Activated CD8-positive, alpha-beta memory T cell treated with anti-CD3 and anti-CD28 coated beads for 36 hours (primary cell): ENCODE measurements around the gene SERPINA10. TPM values are rescaled to one million over a fixed set of nuclear protein-coding genes. Genes with fewer than 3 reads are reported as not detected.

Source experiments
- CTCF ChIA-PET: fragments of 350-600 bp; sonication (Branson Sonifier 250); formaldehyde crosslinking; loops from one replicate; lab custom pipeline; 2021; ENCODE audit warnings: antibody characterized with exemption; lab: Charles Lee
- POLR2A ChIA-PET: fragments of 350-600 bp; sonication (Branson Sonifier 250); formaldehyde crosslinking; loops from one replicate; lab custom pipeline; 2021; ENCODE audit warnings: antibody characterized with exemption; lab: Charles Lee
- total RNA-seq, 2 experiments: library from RNA; stranded (reverse); gene quantifications; one replicate each; pipeline ENCODE4 v1.2.3, GENCODE V29; 2021

SERPINA10 gene
- total RNA-seq = not detected

GRCh38 chr14:94292872-94293577, at the start of gene SERPINA10:
Gene SERPINA10, minus strand, starts transcription at chr14:94293268. Its CDS starts 2,675 bp downstream, at chr14:94290593.
- POLR2A ChIA-PET = interaction anchor here (0.6 kb wide), 1 partner anchor 31 kb away, joined by 3 read pairs; no protein-coding TSS in a partner anchor
- CTCF ChIA-PET = no interaction called here

GRCh38 chr14:94342334-94342934, 49.4 kb upstream of the SERPINA10 start:
- ChIA-PET POLR2A (no interaction called here), CTCF (interaction anchor here (1.1 kb wide), 1 partner anchor 66 kb away, joined by 3 read pairs; no protein-coding TSS in a partner anchor)

- POLR2A ChIA-PET = no interaction called here
- CTCF ChIA-PET = no interaction called here
Observed at GRCh38 chr14:94341656-94342333, 48.7 kb upstream of the SERPINA10 start.

- POLR2A ChIA-PET = no interaction called here
- CTCF ChIA-PET = no interaction called here
Observed at GRCh38 chr14:94340533-94340932, 47.5 kb upstream of the SERPINA10 start.

GRCh38 chr14:94338023-94338422, 45.0 kb upstream of the SERPINA10 start:
- ChIA-PET POLR2A (no interaction called here), CTCF (no interaction called here)

GRCh38 chr14:94337274-94337673, 44.2 kb upstream of the SERPINA10 start:
- ChIA-PET CTCF (no interaction called here), POLR2A (no interaction called here)

GRCh38 chr14:94334872-94335271, 41.8 kb upstream of the SERPINA10 start:
- POLR2A ChIA-PET = no interaction called here
- CTCF ChIA-PET = no interaction called here

- POLR2A ChIA-PET = no interaction called here
- CTCF ChIA-PET = no interaction called here
Observed at GRCh38 chr14:94332587-94332986, 39.5 kb upstream of the SERPINA10 start.

- CTCF ChIA-PET = no interaction called here
- POLR2A ChIA-PET = no interaction called here
Observed at GRCh38 chr14:94332063-94332583, 39.1 kb upstream of the SERPINA10 start.

GRCh38 chr14:94331462-94331861, 38.4 kb upstream of the SERPINA10 start:
- ChIA-PET POLR2A (no interaction called here), CTCF (no interaction called here)

GRCh38 chr14:94330857-94331256, 37.8 kb upstream of the SERPINA10 start:
- CTCF ChIA-PET = no interaction called here
- POLR2A ChIA-PET = no interaction called here

- CTCF ChIA-PET = no interaction called here
- POLR2A ChIA-PET = no interaction called here
Observed at GRCh38 chr14:94330432-94330831, 37.4 kb upstream of the SERPINA10 start.

- POLR2A ChIA-PET = no interaction called here
- CTCF ChIA-PET = no interaction called here
Observed at GRCh38 chr14:94329857-94330256, 36.8 kb upstream of the SERPINA10 start.

- CTCF ChIA-PET = no interaction called here
- POLR2A ChIA-PET = no interaction called here
Observed at GRCh38 chr14:94328196-94328595, 35.1 kb upstream of the SERPINA10 start.

- CTCF ChIA-PET = interaction anchor here (1.2 kb wide), 1 partner anchor 191 kb away, joined by 3 read pairs; no protein-coding TSS in a partner anchor
- POLR2A ChIA-PET = no interaction called here
Observed at GRCh38 chr14:94322648-94323570, 29.8 kb upstream of the SERPINA10 start, which contains the start of gene SERPINA6. Gene SERPINA6, minus strand, starts transcription at chr14:94323336. Its CDS starts 8,688 bp downstream, at chr14:94314648.

GRCh38 chr14:94321421-94322271, 28.6 kb upstream of the SERPINA10 start:
- ChIA-PET POLR2A (no interaction called here), CTCF (no interaction called here)

- POLR2A ChIA-PET = no interaction called here
Observed at GRCh38 chr14:94320243-94320642, 27.2 kb upstream of the SERPINA10 start.

GRCh38 chr14:94317259-94317658, 24.2 kb upstream of the SERPINA10 start:
- CTCF ChIA-PET = no interaction called here
- POLR2A ChIA-PET = no interaction called here

More at GRCh38 chr14:94320243-94320642, 27.2 kb upstream of the SERPINA10 start:
- CTCF ChIA-PET = no interaction called here
